ENCODE measurements around the gene THOC3.
"Not testable (repeated sequence)": the region's sequence is repeated elsewhere in the genome, so short reads cannot be mapped to it uniquely, and the experiment has no call there.

DNA sequence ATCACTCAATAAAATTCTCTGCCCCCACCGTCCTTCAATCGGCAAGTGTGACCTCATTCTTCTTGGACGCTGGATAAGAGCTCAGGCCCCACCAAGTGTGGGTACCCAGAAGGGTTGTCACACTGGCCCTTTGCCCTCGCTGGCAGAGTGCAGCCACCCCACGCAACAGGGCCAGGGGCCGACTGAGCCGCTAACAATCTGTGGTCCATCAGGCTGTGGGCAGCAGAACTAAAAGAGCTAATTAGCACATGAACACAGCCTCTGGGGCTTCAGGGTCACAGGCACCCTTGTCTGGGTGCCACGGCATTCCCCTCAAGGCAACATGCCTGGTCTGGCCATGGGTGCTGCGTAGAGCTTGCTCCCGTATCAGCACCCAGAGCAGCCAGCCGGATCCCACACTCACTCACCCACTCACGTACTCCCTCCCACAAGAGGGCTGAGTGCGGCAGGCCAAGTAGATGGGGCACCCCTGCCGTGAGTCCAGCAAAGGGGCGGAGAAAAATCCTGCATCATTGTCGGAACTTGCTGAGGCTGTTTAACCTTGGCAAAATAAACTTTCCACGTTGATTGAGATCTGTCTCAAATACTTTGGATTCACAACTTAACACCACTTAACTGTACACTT, 11.4 kb upstream of the THOC3 start:
- TF ChIP-seq, protein P1, sequence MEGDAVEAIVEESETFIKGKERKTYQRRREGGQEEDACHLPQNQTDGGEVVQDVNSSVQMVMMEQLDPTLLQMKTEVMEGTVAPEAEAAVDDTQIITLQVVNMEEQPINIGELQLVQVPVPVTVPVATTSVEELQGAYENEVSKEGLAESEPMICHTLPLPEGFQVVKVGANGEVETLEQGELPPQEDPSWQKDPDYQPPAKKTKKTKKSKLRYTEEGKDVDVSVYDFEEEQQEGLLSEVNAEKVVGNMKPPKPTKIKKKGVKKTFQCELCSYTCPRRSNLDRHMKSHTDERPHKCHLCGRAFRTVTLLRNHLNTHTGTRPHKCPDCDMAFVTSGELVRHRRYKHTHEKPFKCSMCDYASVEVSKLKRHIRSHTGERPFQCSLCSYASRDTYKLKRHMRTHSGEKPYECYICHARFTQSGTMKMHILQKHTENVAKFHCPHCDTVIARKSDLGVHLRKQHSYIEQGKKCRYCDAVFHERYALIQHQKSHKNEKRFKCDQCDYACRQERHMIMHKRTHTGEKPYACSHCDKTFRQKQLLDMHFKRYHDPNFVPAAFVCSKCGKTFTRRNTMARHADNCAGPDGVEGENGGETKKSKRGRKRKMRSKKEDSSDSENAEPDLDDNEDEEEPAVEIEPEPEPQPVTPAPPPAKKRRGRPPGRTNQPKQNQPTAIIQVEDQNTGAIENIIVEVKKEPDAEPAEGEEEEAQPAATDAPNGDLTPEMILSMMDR (conservative IDR thresholded peaks at IDR 0.05; ENCODE audit: low read depth in 2 of 2) = not testable (repeated sequence)
- not testable (repeated sequence) for TF ChIP-seq REST (IDR thresholded peaks at IDR 0.05; ENCODE audit: unreplicated experiment); EZH2 (IDR thresholded peaks at IDR 0.05; ENCODE audit: low read depth, unreplicated experiment); ZNF331 (CRISPR knock-in tag; IDR thresholded peaks at IDR 0.05; ENCODE audit: low read depth); ZNF114 (CRISPR knock-in tag; IDR thresholded peaks at IDR 0.05); POLR2AphosphoS5 (IDR thresholded peaks at IDR 0.05; ENCODE audit: low read depth); EZH2phosphoT487 (IDR thresholded peaks at IDR 0.05; ENCODE audit: unreplicated experiment); NANOG (IDR thresholded peaks at IDR 0.05; ENCODE audit: borderline replicate concordance); CREB1 (CRISPR knock-in tag; IDR thresholded peaks at IDR 0.05; ENCODE audit: low read depth); ETS1 (IDR thresholded peaks at IDR 0.05); JUNB (IDR thresholded peaks at IDR 0.05; ENCODE audit: unreplicated experiment); STAT1 (IDR thresholded peaks at IDR 0.05; ENCODE audit: unreplicated experiment)
- TF ChIP-seq, protein P2, sequence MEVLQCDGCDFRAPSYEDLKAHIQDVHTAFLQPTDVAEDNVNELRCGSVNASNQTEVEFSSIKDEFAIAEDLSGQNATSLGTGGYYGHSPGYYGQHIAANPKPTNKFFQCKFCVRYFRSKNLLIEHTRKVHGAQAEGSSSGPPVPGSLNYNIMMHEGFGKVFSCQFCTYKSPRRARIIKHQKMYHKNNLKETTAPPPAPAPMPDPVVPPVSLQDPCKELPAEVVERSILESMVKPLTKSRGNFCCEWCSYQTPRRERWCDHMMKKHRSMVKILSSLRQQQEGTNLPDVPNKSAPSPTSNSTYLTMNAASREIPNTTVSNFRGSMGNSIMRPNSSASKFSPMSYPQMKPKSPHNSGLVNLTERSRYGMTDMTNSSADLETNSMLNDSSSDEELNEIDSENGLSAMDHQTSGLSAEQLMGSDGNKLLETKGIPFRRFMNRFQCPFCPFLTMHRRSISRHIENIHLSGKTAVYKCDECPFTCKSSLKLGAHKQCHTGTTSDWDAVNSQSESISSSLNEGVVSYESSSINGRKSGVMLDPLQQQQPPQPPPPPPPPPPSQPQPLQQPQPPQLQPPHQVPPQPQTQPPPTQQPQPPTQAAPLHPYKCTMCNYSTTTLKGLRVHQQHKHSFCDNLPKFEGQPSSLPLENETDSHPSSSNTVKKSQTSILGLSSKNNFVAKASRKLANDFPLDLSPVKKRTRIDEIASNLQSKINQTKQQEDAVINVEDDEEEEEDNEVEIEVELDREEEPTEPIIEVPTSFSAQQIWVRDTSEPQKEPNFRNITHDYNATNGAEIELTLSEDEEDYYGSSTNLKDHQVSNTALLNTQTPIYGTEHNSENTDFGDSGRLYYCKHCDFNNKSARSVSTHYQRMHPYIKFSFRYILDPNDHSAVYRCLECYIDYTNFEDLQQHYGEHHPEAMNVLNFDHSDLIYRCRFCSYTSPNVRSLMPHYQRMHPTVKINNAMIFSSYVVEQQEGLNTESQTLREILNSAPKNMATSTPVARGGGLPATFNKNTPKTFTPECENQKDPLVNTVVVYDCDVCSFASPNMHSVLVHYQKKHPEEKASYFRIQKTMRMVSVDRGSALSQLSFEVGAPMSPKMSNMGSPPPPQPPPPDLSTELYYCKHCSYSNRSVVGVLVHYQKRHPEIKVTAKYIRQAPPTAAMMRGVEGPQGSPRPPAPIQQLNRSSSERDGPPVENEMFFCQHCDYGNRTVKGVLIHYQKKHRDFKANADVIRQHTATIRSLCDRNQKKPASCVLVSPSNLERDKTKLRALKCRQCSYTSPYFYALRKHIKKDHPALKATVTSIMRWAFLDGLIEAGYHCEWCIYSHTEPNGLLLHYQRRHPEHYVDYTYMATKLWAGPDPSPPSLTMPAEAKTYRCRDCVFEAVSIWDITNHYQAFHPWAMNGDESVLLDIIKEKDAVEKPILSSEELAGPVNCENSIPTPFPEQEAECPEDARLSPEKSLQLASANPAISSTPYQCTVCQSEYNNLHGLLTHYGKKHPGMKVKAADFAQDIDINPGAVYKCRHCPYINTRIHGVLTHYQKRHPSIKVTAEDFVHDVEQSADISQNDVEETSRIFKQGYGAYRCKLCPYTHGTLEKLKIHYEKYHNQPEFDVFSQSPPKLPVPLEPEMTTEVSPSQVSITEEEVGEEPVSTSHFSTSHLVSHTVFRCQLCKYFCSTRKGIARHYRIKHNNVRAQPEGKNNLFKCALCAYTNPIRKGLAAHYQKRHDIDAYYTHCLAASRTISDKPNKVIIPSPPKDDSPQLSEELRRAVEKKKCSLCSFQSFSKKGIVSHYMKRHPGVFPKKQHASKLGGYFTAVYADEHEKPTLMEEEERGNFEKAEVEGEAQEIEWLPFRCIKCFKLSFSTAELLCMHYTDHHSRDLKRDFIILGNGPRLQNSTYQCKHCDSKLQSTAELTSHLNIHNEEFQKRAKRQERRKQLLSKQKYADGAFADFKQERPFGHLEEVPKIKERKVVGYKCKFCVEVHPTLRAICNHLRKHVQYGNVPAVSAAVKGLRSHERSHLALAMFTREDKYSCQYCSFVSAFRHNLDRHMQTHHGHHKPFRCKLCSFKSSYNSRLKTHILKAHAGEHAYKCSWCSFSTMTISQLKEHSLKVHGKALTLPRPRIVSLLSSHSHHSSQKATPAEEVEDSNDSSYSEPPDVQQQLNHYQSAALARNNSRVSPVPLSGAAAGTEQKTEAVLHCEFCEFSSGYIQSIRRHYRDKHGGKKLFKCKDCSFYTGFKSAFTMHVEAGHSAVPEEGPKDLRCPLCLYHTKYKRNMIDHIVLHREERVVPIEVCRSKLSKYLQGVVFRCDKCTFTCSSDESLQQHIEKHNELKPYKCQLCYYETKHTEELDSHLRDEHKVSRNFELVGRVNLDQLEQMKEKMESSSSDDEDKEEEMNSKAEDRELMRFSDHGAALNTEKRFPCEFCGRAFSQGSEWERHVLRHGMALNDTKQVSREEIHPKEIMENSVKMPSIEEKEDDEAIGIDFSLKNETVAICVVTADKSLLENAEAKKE (CRISPR knock-in tag; IDR thresholded peaks at IDR 0.05) = not testable (repeated sequence)
